Tibial nerve (tissue), 4 donors: ENCODE data around the gene TSPAN32. TPM values are rescaled to one million over a fixed set of nuclear protein-coding genes. Genes with fewer than 3 reads are reported as not detected.
A peak's percentile ranks its signal among the peaks of the same experiment; 100 is the strongest.

Source experiments
- DNase-seq, 2 donors: peaks; one replicate each; pipeline ENCODE4 v3.0.0-alpha.2; 2019; ENCODE audit warnings: low spot score in 2 of 2
- H3K27ac ChIP-seq, 4 donors: fragments of 200-600 bp; sonication (generic) in 3 of 4; one replicate each; pipeline ENCODE4 v1.5.1; 2017 to 2019; ENCODE audit warnings: mild to moderate bottlenecking in 1 of 4
- H3K27me3 ChIP-seq, 2 donors: fragments of 200-600 bp; sonication (generic) in 1 of 2; one replicate each; pipeline versions ENCODE4 v1.5.1 to v1.6.0; 2017 to 2019
- H3K36me3 ChIP-seq, 3 donors: fragments of 200-600 bp; sonication (generic); one replicate each; pipeline ENCODE4 v1.5.1; 2018 to 2019
- H3K4me1 ChIP-seq, 4 donors: fragments of 200-600 bp; sonication (generic) in 3 of 4; one replicate each; pipeline ENCODE4 v1.5.1; 2017 to 2019
- H3K4me3 ChIP-seq, 4 donors: fragments of 200-600 bp; sonication (generic) in 3 of 4; one replicate each; pipeline ENCODE4 v1.5.1; 2017 to 2019; ENCODE audit warnings: mild to moderate bottlenecking in 1 of 4, moderate library complexity in 1 of 4
- H3K9me3 ChIP-seq, 4 donors: fragments of 200-600 bp; sonication (generic) in 3 of 4; one replicate each; pipeline ENCODE4 v1.5.1; 2017 to 2019
- EP300 ChIP-seq, 2 donors: sonication (generic); formaldehyde crosslinking; IDR thresholded peaks; one replicate each; pipeline ENCODE4 v1.6.1; 2017; ENCODE audit warnings: antibody characterized with exemption in 2 of 2, mild to moderate bottlenecking in 1 of 2
- POLR2A ChIP-seq, 2 donors: fragments of 450-650 bp; IDR thresholded peaks; one replicate each; pipeline ENCODE4 v1.6.1; 2017; ENCODE audit warnings: antibody characterized with exemption in 2 of 2, mild to moderate bottlenecking in 2 of 2, moderate library complexity in 2 of 2
- WGBS, 2 donors: methylation state at CpG; one replicate each; pipeline ENCODE4 v1.1.5; 2018; 5-methylcytosine and 5-hydroxymethylcytosine counted together
- small RNA-seq: library from RNA; depleted of rRNA; stranded (forward); fragments of <200 nt; gene quantifications from one replicate; pipeline ENCODE3, GENCODE V24; 2016
- total RNA-seq, 4 donors: library from RNA; depleted of rRNA; stranded (reverse); fragments of >200 nt; gene quantifications; one replicate each; pipeline ENCODE4 v1.1.0, GENCODE V29; 2016
- TF ChIP-seq, protein P1 (sequence below), 5 experiments: fragments of 200-600 bp in 3 of 5; fragments of 450-650 bp in 2 of 5; sonication (generic) in 3 of 5; IDR thresholded peaks; one replicate each; pipeline ENCODE4 v1.5.1; 2016 to 2019; ENCODE audit warnings: antibody characterized with exemption in 5 of 5, mild to moderate bottlenecking in 3 of 5, moderate library complexity in 2 of 5

TSPAN32 gene
- total RNA-seq, 4 donors from 2014 or later: 1.8 to 9.0 (median 5.8) TPM

DNA sequence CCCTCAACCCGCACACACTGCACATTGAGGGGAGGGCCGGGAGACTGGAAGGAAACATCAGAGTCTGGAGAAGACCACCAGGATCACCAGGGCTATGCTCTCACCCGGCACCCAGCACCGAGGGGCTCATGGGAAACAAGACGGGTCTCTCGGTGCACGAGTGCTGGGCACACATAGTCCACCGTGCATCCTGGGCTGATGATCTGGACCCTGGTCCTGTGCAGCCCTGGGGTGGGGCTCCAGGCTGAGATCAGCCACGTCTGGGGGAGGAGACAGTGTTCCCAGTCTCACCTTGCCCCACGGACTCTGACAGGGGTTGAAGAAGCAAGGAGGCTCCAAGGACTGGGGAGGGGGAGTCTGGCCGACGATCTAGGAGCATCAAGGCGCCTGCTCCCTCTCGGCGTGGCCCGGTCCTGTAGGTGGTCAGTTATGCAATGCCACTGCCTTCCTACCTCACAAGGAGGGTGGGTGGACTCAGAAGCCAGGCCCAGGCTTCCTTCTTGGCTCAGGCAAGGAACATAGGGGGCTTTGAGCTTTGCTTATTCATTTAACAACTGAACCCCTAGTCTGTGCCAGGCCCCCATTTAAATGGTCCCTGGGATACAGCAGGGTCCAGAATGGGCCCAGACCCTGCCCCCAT is 63.9 kb downstream of the TSPAN32 start:
- no peaks in the 10 kb centered on the region for H3K27me3 ChIP-seq
- H3K4me1 ChIP-seq: peaks cover 0 to 31% (median 21%) of the 10 kb centered on the region in 4 donors
- WGBS, 2 donors: 72 to 74% methylated on average over 13 to 14 of the region's 16 CpGs
- TF ChIP-seq, protein P1, sequence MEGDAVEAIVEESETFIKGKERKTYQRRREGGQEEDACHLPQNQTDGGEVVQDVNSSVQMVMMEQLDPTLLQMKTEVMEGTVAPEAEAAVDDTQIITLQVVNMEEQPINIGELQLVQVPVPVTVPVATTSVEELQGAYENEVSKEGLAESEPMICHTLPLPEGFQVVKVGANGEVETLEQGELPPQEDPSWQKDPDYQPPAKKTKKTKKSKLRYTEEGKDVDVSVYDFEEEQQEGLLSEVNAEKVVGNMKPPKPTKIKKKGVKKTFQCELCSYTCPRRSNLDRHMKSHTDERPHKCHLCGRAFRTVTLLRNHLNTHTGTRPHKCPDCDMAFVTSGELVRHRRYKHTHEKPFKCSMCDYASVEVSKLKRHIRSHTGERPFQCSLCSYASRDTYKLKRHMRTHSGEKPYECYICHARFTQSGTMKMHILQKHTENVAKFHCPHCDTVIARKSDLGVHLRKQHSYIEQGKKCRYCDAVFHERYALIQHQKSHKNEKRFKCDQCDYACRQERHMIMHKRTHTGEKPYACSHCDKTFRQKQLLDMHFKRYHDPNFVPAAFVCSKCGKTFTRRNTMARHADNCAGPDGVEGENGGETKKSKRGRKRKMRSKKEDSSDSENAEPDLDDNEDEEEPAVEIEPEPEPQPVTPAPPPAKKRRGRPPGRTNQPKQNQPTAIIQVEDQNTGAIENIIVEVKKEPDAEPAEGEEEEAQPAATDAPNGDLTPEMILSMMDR (IDR thresholded peaks at IDR 0.05): no peak
- TF ChIP-seq EP300 (IDR thresholded peaks at IDR 0.05): no peak
- no peak for TF ChIP-seq POLR2A (IDR thresholded peaks at IDR 0.05)
- no peaks in the 10 kb centered on the region for H3K9me3 ChIP-seq
- DNase-seq: no peak
- H3K4me3 ChIP-seq: no peak overlapping the region
- peak overlapping the region; percentile 45 to 74 (median 62) for H3K27ac ChIP-seq
- no peaks in the 10 kb centered on the region for H3K36me3 ChIP-seq

DNA sequence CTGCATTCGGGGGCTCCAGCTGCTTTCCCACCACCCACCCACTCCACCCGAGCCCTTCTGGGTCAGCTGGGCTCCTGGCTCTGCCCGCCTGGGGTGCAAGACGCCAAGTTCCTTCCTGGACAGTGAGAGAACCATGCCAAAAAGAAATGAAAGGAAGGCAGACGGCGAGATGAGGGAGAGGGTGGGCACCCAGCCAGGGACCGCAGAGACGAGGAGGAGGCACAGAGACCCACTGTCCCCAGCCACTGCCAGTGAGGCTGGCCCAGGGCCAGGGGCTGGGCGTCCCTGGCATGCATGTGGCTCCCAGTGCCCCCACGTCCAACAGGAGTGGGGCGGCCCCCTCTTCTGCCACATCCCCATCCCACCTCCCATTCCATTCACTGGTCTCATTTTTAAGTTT is 64.5 kb downstream of the TSPAN32 start:
- DNase-seq: no peak
- Histone ChIP-seq H3K9me3 (no peaks in the 10 kb centered on the region), H3K4me3 (no peak overlapping the region), H3K36me3 (no peaks in the 10 kb centered on the region), H3K4me1 (peaks cover 0 to 31% (median 21%) of the 10 kb centered on the region in 4 donors), H3K27me3 (no peaks in the 10 kb centered on the region), H3K27ac (peak overlapping the region; percentile 45 to 74 (median 62))
- TF ChIP-seq EP300 (IDR thresholded peaks at IDR 0.05) (peak in 1 of 2 donors; percentile 32), POLR2A (IDR thresholded peaks at IDR 0.05) (peak in 1 of 2 donors; percentile 12)
- TF ChIP-seq, protein P1 (IDR thresholded peaks at IDR 0.05): no peak
- 24 to 44% methylated on average over 11 of the region's 11 CpGs for WGBS, 2 donors

DNA sequence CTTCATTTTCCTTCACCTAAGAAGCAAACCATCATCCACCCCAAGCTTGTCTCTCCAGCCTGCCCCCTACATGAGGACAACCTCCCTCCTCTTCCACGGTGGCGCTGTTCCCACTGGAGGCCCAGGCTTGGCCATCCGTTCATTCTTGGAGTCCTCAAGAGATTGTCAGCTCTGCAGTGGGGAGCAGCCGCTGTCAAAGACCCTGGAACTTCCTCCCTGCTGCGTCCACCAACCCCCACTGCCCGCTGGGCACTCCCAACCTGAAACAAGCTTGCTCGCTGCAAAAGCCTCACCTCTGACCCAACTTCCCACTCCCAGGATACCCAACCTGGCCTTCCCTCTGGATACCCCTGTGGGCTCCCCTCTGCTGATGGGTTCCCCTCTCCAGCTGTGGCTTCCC is 64.9 kb downstream of the TSPAN32 start:
- Histone ChIP-seq H3K4me3 (no peak overlapping the region), H3K36me3 (no peaks in the 10 kb centered on the region), H3K27ac (peak overlapping the region in 3 of 4 donors; percentile 45 to 74 (median 71)), H3K9me3 (no peaks in the 10 kb centered on the region), H3K27me3 (no peaks in the 10 kb centered on the region), H3K4me1 (peaks cover 0 to 31% (median 21%) of the 10 kb centered on the region in 4 donors)
- DNase-seq: no peak
- TF ChIP-seq POLR2A (IDR thresholded peaks at IDR 0.05): no peak
- 62 to 65% methylated on average over 7 of the region's 7 CpGs for WGBS, 2 donors

DNA sequence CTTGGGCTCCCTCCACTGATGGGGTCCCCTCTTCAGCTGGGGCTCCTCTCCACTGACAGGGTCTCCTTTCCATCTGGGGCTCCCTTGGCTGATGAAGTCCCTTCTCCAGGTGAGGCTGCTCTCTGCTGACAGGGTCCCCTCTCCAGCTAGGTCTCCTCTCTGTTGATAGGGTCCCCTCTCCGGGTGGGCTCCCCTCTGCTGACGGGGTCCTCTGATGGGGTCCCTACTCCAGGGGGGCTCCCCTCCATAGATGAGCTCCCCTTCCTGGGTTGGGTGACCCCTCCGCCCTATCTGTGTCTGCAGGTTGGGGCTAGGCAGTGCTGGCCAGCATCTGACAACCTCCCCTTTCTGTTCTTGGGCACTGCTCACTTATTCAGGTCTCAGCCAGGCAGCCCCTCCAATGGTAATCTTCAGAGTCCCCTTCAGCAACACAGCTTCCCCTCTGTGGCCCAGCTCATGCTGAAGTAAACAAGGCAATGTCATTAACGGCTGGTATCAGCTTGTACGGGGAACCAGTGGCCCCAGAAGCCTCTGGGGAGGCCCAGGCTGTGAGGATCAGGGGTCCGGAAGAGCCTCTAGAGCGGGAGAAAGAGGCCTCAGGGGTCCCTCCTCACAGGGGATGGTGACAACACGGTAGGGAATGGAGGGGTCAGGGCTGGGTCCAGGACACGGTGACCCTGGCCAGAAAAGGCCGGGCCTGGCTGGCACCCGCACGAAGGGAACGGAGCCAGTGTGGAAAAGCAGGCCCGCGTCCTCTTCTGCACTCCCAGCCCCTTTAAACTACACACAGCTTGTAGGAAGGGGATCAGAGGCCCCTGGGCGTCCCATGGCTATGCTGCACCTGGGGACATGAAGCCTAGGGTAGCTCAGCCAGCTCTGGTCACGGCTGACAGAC is 65.7 kb downstream of the TSPAN32 start:
- TF ChIP-seq POLR2A (IDR thresholded peaks at IDR 0.05): no peak
- TF ChIP-seq EP300 (IDR thresholded peaks at IDR 0.05): no peak
- TF ChIP-seq, protein P1 (IDR thresholded peaks at IDR 0.05): no peak
- Histone ChIP-seq H3K4me1 (peaks cover 0 to 31% (median 21%) of the 10 kb centered on the region in 4 donors), H3K9me3 (no peaks in the 10 kb centered on the region), H3K36me3 (no peaks in the 10 kb centered on the region), H3K4me3 (no peak overlapping the region), H3K27ac (peak overlapping the region in 3 of 4 donors; percentile 40 to 74 (median 71)), H3K27me3 (no peaks in the 10 kb centered on the region)
- 64 to 68% methylated on average over 17 of the region's 17 CpGs for WGBS, 2 donors
- DNase-seq: no peak

Small RNA genes within 50 kb of the gene (small RNA-seq; reads per million reads assigned to genes)
- not detected for gene RNU6-878P

Other genes starting within 250 kb of the TSPAN32 start
- 100 to 1,000 TPM; 131 to 246 (median 173) TPM for gene IGF2, start 162.6 kb upstream of the TSPAN32 start, total RNA-seq
- gene INS, start 140.8 kb upstream of the TSPAN32 start, total RNA-seq: 1 to 10 TPM in 1 of 4 donors, not detected in 3; 1.8 TPM
- gene TH, start 130.2 kb upstream of the TSPAN32 start, total RNA-seq: 1 to 10 TPM in 1 of 4 donors, not detected in 3; 1.3 TPM
- 1 to 10 TPM in 3 of 4 donors, under 1 TPM in 1; 0.66 to 4.1 (median 3.0) TPM for gene ASCL2, start 31.4 kb upstream of the TSPAN32 start, total RNA-seq
- 1 to 10 TPM in 2 of 4 donors, under 1 TPM in 2; 0.39 to 2.4 (median 1.1) TPM for gene C11orf21, start 95 bp upstream of the TSPAN32 start, total RNA-seq
- 100 to 1,000 TPM; 650 to 822 (median 674) TPM for gene CD81, start 75.3 kb downstream of the TSPAN32 start, total RNA-seq
- 10 to 100 TPM; 44.8 to 54.3 (median 49.1) TPM for gene TSSC4, start 98.7 kb downstream of the TSPAN32 start, total RNA-seq
- gene TRPM5, start 142.5 kb downstream of the TSPAN32 start, total RNA-seq: not detected
- gene KCNQ1, start 143.0 kb downstream of the TSPAN32 start, total RNA-seq: 10 to 100 TPM in 1 of 4 donors, 1 to 10 TPM in 3; 3.5 to 11.4 (median 7.5) TPM